WTC11 (cell line): ENCODE data around the gene PLXNA3. TPM values are rescaled to one million over a fixed set of nuclear protein-coding genes. Genes with fewer than 3 reads are reported as not detected.

Experiments
- ATAC-seq: fragments of 200-7000 bp; cut with Tn5 transposase; 2 replicates; pipeline ENCODE4 v1.10.0; 2021; ENCODE audit warnings: mild to moderate bottlenecking, moderate library complexity
- CTCF ChIA-PET: fragments of 300-600 bp; sonication (Branson Sonifier 250); formaldehyde crosslinking; loops from one replicate; lab custom pipeline; 2021; ENCODE audit warnings: antibody characterized with exemption; lab: Charles Lee
- POLR2A ChIA-PET: fragments of 350-600 bp; sonication (Branson Sonifier 250); formaldehyde crosslinking; loops from one replicate; lab custom pipeline; 2021; ENCODE audit warnings: antibody characterized with exemption; lab: Charles Lee
- DNase-seq: peaks from one replicate; pipeline ENCODE4 v3.0.0; 2021; ENCODE audit warnings: low spot score
- H3K27ac Mint-ChIP-seq: 2 replicates; pipeline ENCODE4 v1.8.0; 2021; ENCODE audit warnings: mixed read lengths
- H3K27me3 Mint-ChIP-seq: 2 replicates; pipeline ENCODE4 v1.8.0; 2021; ENCODE audit warnings: low read depth, mild to moderate bottlenecking, moderate library complexity, mixed read lengths
- H3K36me3 Mint-ChIP-seq: 2 replicates; pipeline ENCODE4 v1.8.0; 2021; ENCODE audit warnings: mixed read lengths
- H3K4me1 Mint-ChIP-seq: 2 replicates; pipeline ENCODE4 v1.8.0; 2022; ENCODE audit warnings: mixed read lengths
- H3K4me3 Mint-ChIP-seq: 2 replicates; pipeline ENCODE4 v1.8.0; 2021; ENCODE audit warnings: mild to moderate bottlenecking, moderate library complexity, mixed read lengths
- H3K9me3 Mint-ChIP-seq: 2 replicates; pipeline ENCODE4 v1.8.0; 2021; ENCODE audit warnings: mixed read lengths
- CREM ChIP-seq: sonication (generic); formaldehyde crosslinking; IDR thresholded peaks from 2 replicates; pipeline ENCODE4 v1.8.1; 2022; ENCODE audit warnings: mild to moderate bottlenecking, missing genetic modification reagents, moderate library complexity
- CTCF ChIP-seq: fragments of 200-600 bp; IDR thresholded peaks from 2 replicates; pipeline ENCODE4 v1.8.0; 2022; ENCODE audit warnings: antibody characterized with exemption
- EMX1 ChIP-seq: fragments of 250-450 bp; sonication (Bioruptor Pico); IDR thresholded peaks from 2 replicates; pipeline ENCODE4 v1.8.0; 2021; ENCODE audit warnings: mild to moderate bottlenecking
- FOXK1 ChIP-seq: sonication (generic); formaldehyde crosslinking; IDR thresholded peaks from 2 replicates; pipeline ENCODE4 v1.8.0; 2022; ENCODE audit warnings: mild to moderate bottlenecking, moderate library complexity, missing genetic modification reagents
- FOXP4 ChIP-seq: sonication (generic); formaldehyde crosslinking; IDR thresholded peaks from 2 replicates; pipeline ENCODE4 v1.8.0; 2022; ENCODE audit warnings: mild to moderate bottlenecking, missing genetic modification reagents
- KAT7 ChIP-seq: sonication (generic); formaldehyde crosslinking; IDR thresholded peaks from 2 replicates; pipeline ENCODE4 v1.8.1; 2023; ENCODE audit warnings: missing genetic modification reagents, mild to moderate bottlenecking, borderline replicate concordance
- MAX ChIP-seq: sonication (generic); formaldehyde crosslinking; IDR thresholded peaks from 2 replicates; pipeline ENCODE4 v1.8.0; 2022; ENCODE audit warnings: mild to moderate bottlenecking, missing genetic modification reagents
- MYBL2 ChIP-seq: sonication (generic); formaldehyde crosslinking; IDR thresholded peaks from 2 replicates; pipeline ENCODE4 v1.8.1; 2023; ENCODE audit warnings: mild to moderate bottlenecking, moderate library complexity, missing genetic modification reagents
- NFATC4 ChIP-seq: fragments of 250-450 bp; sonication (Bioruptor Pico); IDR thresholded peaks from 2 replicates; pipeline ENCODE4 v1.9.0; 2021; ENCODE audit warnings: mild to moderate bottlenecking
- NR2C2 ChIP-seq: sonication (generic); formaldehyde crosslinking; IDR thresholded peaks from 2 replicates; pipeline ENCODE4 v1.8.0; 2022; ENCODE audit warnings: mild to moderate bottlenecking, missing genetic modification reagents
- ZNF232 ChIP-seq: sonication (generic); formaldehyde crosslinking; IDR thresholded peaks from 2 replicates; pipeline ENCODE4 v1.8.0; 2022; ENCODE audit warnings: mild to moderate bottlenecking, missing genetic modification reagents
- total RNA-seq: library from RNA; stranded (reverse); gene quantifications from 3 replicates; pipeline ENCODE4 v1.2.3, GENCODE V29; 2021
- TF ChIP-seq, protein P1 (sequence below): fragments of 250-450 bp; sonication (Bioruptor Pico); conservative IDR thresholded peaks from 2 replicates; pipeline ENCODE4 v1.9.0; 2021; ENCODE audit warnings: mild to moderate bottlenecking
- TF ChIP-seq, protein P2 (sequence below): sonication (generic); formaldehyde crosslinking; IDR thresholded peaks from 2 replicates; pipeline ENCODE4 v1.8.1; 2022; ENCODE audit warnings: missing genetic modification reagents, borderline replicate concordance
- TF ChIP-seq, protein P3 (sequence below): fragments of 250-450 bp; sonication (Bioruptor Pico); IDR thresholded peaks from 2 replicates; pipeline ENCODE4 v2.1.2; 2022; ENCODE audit warnings: mild to moderate bottlenecking, moderate library complexity
- TF ChIP-seq, protein P4 (sequence below): fragments of 250-450 bp; sonication (Bioruptor Pico); IDR thresholded peaks from 2 replicates; pipeline ENCODE4 v1.9.0; 2021; ENCODE audit warnings: mild to moderate bottlenecking
- TF ChIP-seq, protein P5 (sequence below): sonication (generic); formaldehyde crosslinking; IDR thresholded peaks from 2 replicates; pipeline ENCODE4 v1.8.1; 2023; ENCODE audit warnings: mild to moderate bottlenecking, moderate library complexity, missing genetic modification reagents
- TF ChIP-seq, protein P6 (sequence below): fragments of 250-450 bp; sonication (Bioruptor Pico); IDR thresholded peaks from 2 replicates; pipeline ENCODE4 v1.9.0; 2021; ENCODE audit warnings: moderate library complexity, mild to moderate bottlenecking, inconsistent platforms, borderline replicate concordance
- TF ChIP-seq, protein P7 (sequence below): sonication (generic); formaldehyde crosslinking; IDR thresholded peaks from 2 replicates; pipeline ENCODE4 v1.8.1; 2022; ENCODE audit warnings: mild to moderate bottlenecking, moderate library complexity, missing genetic modification reagents

The PLXNA3 gene
- total RNA-seq, 1 experiment from 2014 or later: 26.6 TPM

DNA sequence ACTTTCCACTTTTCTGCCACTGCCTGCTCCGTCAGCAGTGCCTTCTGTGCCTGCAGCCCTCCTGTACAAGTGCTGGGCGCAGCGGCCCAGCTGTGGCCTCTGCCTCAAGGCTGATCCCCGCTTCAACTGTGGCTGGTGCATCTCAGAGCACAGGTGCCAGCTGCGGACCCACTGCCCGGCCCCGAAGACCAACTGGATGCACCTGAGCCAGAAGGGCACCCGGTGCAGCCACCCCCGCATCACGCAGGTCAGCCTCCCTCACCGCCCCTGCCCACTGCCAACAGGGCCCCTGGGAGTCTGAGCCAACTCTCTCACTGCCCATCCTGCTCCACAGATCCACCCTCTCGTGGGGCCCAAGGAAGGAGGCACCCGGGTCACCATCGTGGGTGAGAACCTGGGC lies 7.5 kb downstream of the PLXNA3 start:
- TF ChIP-seq NFATC4: no peak
- TF ChIP-seq MYBL2 (CRISPR knock-in tag): no peak
- no peak for TF ChIP-seq ZNF232 (CRISPR knock-in tag)
- TF ChIP-seq FOXP4 (CRISPR knock-in tag): no peak
- TF ChIP-seq, protein P1, sequence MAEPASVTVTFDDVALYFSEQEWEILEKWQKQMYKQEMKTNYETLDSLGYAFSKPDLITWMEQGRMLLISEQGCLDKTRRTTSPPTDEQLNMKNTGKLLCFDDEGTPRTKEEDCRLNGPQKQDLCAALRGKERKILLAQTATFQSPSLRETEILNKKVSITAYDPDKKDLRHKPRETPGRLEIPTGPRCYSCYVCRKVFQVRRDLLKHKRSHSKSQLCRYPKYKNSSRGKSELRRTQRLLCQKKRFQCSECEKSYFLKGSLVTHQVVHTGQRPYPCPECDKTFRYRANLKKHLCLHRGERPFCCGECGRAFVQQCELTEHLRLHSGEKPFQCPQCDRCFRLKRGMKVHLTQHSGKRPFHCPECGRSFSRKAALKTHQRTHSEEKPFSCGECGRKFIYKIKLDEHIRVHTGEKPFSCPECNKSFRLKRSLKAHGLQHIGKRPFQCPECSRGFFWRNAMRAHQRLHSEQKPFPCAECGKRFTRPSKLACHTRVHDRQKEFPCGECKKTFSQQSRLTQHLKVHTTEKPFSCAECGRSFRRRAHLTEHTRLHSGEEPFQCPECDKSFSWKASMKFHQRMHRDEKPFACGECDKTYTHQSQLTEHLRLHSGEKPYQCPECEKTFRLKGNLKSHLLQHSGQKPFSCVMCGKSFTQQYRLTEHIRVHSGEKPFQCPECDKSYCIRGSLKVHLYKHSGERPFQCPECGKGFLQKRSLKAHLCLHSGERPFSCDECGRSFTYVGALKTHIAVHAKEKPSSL (CRISPR knock-in tag): no peak
- TF ChIP-seq, protein P2, sequence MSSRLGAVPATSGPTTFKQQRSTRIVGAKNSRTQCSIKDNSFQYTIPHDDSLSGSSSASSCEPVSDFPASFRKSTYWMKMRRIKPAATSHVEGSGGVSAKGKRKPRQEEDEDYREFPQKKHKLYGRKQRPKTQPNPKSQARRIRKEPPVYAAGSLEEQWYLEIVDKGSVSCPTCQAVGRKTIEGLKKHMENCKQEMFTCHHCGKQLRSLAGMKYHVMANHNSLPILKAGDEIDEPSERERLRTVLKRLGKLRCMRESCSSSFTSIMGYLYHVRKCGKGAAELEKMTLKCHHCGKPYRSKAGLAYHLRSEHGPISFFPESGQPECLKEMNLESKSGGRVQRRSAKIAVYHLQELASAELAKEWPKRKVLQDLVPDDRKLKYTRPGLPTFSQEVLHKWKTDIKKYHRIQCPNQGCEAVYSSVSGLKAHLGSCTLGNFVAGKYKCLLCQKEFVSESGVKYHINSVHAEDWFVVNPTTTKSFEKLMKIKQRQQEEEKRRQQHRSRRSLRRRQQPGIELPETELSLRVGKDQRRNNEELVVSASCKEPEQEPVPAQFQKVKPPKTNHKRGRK: no peak
- TF ChIP-seq, protein P3, sequence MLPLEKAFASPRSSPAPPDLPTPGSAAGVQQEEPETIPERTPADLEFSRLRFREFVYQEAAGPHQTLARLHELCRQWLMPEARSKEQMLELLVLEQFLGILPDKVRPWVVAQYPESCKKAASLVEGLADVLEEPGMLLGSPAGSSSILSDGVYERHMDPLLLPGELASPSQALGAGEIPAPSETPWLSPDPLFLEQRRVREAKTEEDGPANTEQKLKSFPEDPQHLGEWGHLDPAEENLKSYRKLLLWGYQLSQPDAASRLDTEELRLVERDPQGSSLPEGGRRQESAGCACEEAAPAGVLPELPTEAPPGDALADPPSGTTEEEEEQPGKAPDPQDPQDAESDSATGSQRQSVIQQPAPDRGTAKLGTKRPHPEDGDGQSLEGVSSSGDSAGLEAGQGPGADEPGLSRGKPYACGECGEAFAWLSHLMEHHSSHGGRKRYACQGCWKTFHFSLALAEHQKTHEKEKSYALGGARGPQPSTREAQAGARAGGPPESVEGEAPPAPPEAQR (CRISPR knock-in tag): no peak
- TF ChIP-seq MAX (CRISPR knock-in tag): no peak
- no peak for TF ChIP-seq EMX1
- TF ChIP-seq FOXK1: no peak
- TF ChIP-seq, protein P4, sequence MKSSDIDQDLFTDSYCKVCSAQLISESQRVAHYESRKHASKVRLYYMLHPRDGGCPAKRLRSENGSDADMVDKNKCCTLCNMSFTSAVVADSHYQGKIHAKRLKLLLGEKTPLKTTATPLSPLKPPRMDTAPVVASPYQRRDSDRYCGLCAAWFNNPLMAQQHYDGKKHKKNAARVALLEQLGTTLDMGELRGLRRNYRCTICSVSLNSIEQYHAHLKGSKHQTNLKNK: no peak
- no peak for TF ChIP-seq NR2C2 (CRISPR knock-in tag)
- TF ChIP-seq, protein P5, sequence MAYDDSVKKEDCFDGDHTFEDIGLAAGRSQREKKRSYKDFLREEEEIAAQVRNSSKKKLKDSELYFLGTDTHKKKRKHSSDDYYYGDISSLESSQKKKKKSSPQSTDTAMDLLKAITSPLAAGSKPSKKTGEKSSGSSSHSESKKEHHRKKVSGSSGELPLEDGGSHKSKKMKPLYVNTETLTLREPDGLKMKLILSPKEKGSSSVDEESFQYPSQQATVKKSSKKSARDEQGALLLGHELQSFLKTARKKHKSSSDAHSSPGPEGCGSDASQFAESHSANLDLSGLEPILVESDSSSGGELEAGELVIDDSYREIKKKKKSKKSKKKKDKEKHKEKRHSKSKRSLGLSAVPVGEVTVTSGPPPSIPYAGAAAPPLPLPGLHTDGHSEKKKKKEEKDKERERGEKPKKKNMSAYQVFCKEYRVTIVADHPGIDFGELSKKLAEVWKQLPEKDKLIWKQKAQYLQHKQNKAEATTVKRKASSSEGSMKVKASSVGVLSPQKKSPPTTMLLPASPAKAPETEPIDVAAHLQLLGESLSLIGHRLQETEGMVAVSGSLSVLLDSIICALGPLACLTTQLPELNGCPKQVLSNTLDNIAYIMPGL: no peak
- no peak for TF ChIP-seq CREM (CRISPR knock-in tag)
- TF ChIP-seq, protein P6, sequence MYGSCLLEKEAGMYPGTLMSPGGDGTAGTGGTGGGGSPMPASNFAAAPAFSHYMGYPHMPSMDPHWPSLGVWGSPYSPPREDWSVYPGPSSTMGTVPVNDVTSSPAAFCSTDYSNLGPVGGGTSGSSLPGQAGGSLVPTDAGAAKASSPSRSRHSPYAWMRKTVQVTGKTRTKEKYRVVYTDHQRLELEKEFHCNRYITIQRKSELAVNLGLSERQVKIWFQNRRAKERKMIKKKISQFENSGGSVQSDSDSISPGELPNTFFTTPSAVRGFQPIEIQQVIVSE (CRISPR knock-in tag): no peak
- no peak for TF ChIP-seq CTCF
- no peak for TF ChIP-seq KAT7 (CRISPR knock-in tag)
- TF ChIP-seq, protein P7, sequence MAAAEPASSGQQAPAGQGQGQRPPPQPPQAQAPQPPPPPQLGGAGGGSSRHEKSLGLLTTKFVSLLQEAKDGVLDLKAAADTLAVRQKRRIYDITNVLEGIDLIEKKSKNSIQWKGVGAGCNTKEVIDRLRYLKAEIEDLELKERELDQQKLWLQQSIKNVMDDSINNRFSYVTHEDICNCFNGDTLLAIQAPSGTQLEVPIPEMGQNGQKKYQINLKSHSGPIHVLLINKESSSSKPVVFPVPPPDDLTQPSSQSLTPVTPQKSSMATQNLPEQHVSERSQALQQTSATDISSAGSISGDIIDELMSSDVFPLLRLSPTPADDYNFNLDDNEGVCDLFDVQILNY: no peak
- no peak for DNase-seq
- H3K4me3 Mint-ChIP-seq: no peak overlapping the region
- no peaks in the 10 kb centered on the region for H3K27me3 Mint-ChIP-seq
- H3K27ac Mint-ChIP-seq: no peak overlapping the region
- no peak for ATAC-seq
- no peaks in the 10 kb centered on the region for H3K4me1 Mint-ChIP-seq
- ChIA-PET POLR2A (no interaction called here), CTCF (no interaction called here)
- H3K9me3 Mint-ChIP-seq: no peaks in the 10 kb centered on the region
- 0 out of 2 replicates have a peak, but pooled peaks cover 2% of the 10 kb centered on the region for H3K36me3 Mint-ChIP-seq
